IMR-90 (cell line): Measurements from ENCODE around the gene ATP1A4. TPM values are rescaled to one million over a fixed set of nuclear protein-coding genes. Genes with fewer than 3 reads are reported as not detected.

Experiments
- ATAC-seq: fragments of 200-7000 bp; cut with Tn5 transposase; 2 replicates; pipeline ENCODE4 v1.9.1; 2020; ENCODE audit warnings: low read depth, mild to moderate bottlenecking, moderate library complexity
- BruUV-seq: library from RNA; stranded (reverse); fragments of 400-500 nt; replicated peaks from 2 replicates; lab custom pipeline; 2021; lab: Mats Ljungman, UMichigan
- CTCF ChIA-PET: fragments of 300-600 bp; formaldehyde crosslinking; extraction: SDS; loops from one replicate; lab custom pipeline; 2021; ENCODE audit warnings: antibody characterized with exemption; lab: Yijun Ruan, JAX
- POLR2A ChIA-PET: fragments of 300-600 bp; sonication (Branson Sonifier 250); formaldehyde crosslinking; loops from one replicate; lab custom pipeline; 2022; ENCODE audit warnings: antibody characterized with exemption; ENCODE audit not compliant: unreplicated experiment; lab: Charles Lee
- DNase-seq: peaks from one replicate; pipeline ENCODE4 v3.0.0; 2013
- H2AFZ ChIP-seq: replicated peaks from 2 replicates; pipeline ENCODE3; 2013; ENCODE audit warnings: low read length, mild to moderate bottlenecking; ENCODE audit not compliant: poor library complexity
- H2AK5ac ChIP-seq: 2 replicates; pipeline ENCODE4 v1.6.1; 2013; ENCODE audit warnings: low read depth, low read length, inconsistent platforms
- H2AK9ac ChIP-seq: replicated peaks from 2 replicates; pipeline ENCODE3; 2013; ENCODE audit warnings: mild to moderate bottlenecking, low read depth, low read length, moderate library complexity; ENCODE audit not compliant: poor library complexity
- H2BK120ac ChIP-seq: 2 replicates; pipeline ENCODE4 v1.6.1; 2013; ENCODE audit warnings: low read depth, low read length, inconsistent platforms
- H2BK15ac ChIP-seq: 3 replicates; pipeline ENCODE4 v1.6.1; 2013; ENCODE audit warnings: low read depth, low read length, inconsistent platforms
- H2BK20ac ChIP-seq: 2 replicates; pipeline ENCODE4 v1.6.1; 2013; ENCODE audit warnings: low read depth, mild to moderate bottlenecking, inconsistent platforms, low read length, moderate library complexity
- H2BK5ac ChIP-seq: 2 replicates; pipeline ENCODE4 v1.6.1; 2013; ENCODE audit warnings: mild to moderate bottlenecking, low read depth, low read length, inconsistent platforms; ENCODE audit not compliant: poor library complexity, severe bottlenecking
- H3K14ac ChIP-seq: replicated peaks from 2 replicates; pipeline ENCODE4 v1.6.1; 2013; ENCODE audit warnings: low read depth, low read length, inconsistent platforms
- H3K18ac ChIP-seq: 2 replicates; pipeline ENCODE4 v1.6.1; 2013; ENCODE audit warnings: low read depth, low read length, control low read depth
- H3K23ac ChIP-seq: 2 replicates; pipeline ENCODE4 v1.6.1; 2013; ENCODE audit warnings: low read depth, low read length, inconsistent platforms
- H3K27ac ChIP-seq: 2 replicates; pipeline ENCODE4 v1.5.1; 2013; ENCODE audit warnings: mild to moderate bottlenecking, control low read depth, low read length; ENCODE audit not compliant: insufficient read depth
- H3K27me3 ChIP-seq: 2 replicates; pipeline ENCODE4 v1.6.1; 2013; ENCODE audit warnings: low read length; ENCODE audit not compliant: control insufficient read depth, insufficient read depth
- H3K36me3 ChIP-seq: 2 replicates; pipeline ENCODE4 v1.6.1; 2013; ENCODE audit warnings: low read length, mixed read lengths; ENCODE audit not compliant: control insufficient read depth, insufficient read depth
- H3K4ac ChIP-seq: 2 replicates; pipeline ENCODE4 v1.6.1; 2013; ENCODE audit warnings: low read depth, low read length, inconsistent platforms
- H3K4me1 ChIP-seq: 2 replicates; pipeline ENCODE4 v1.6.1; 2013; ENCODE audit warnings: low read length, mixed read lengths; ENCODE audit not compliant: control insufficient read depth, insufficient read depth
- H3K4me2 ChIP-seq: 2 replicates; pipeline ENCODE4 v1.6.1; 2013; ENCODE audit warnings: low read depth, mild to moderate bottlenecking, control low read depth, low read length, moderate library complexity
- H3K4me3 ChIP-seq: 2 replicates; pipeline ENCODE4 v1.5.1; 2013; ENCODE audit warnings: low read depth, mild to moderate bottlenecking, control low read depth, low read length, moderate library complexity; ENCODE audit not compliant: insufficient read depth
- H3K56ac ChIP-seq: 2 replicates; pipeline ENCODE4 v1.6.1; 2013; ENCODE audit warnings: low read length, inconsistent platforms; ENCODE audit not compliant: insufficient read depth; ENCODE audit errors: extremely low read depth
- H3K79me1 ChIP-seq, 2 experiments: 2 replicates each; pipeline ENCODE4 v1.6.1; 2013; ENCODE audit warnings: low read length in 2 of 2, inconsistent platforms in 1 of 2, low read depth in 1 of 2
- H3K9ac ChIP-seq: 2 replicates; pipeline ENCODE4 v1.6.1; 2013; ENCODE audit warnings: low read depth, low read length, control low read depth
- H3K9me1 ChIP-seq: 2 replicates; pipeline ENCODE4 v1.6.1; 2013; ENCODE audit warnings: low read length, inconsistent platforms; ENCODE audit not compliant: insufficient read depth
- H3K9me3 ChIP-seq: 2 replicates; pipeline ENCODE4 v1.6.1; 2013; ENCODE audit warnings: low read length; ENCODE audit not compliant: control insufficient read depth, insufficient read depth
- H4K20me1 ChIP-seq: 2 replicates; pipeline ENCODE4 v1.6.1; 2013; ENCODE audit warnings: low read length, inconsistent platforms; ENCODE audit not compliant: insufficient read depth
- H4K5ac ChIP-seq: 2 replicates; pipeline ENCODE4 v1.6.1; 2013; ENCODE audit warnings: mild to moderate bottlenecking, low read depth, low read length, control low read depth
- H4K8ac ChIP-seq, 2 experiments: 2 replicates each; pipeline ENCODE4 v1.6.1; 2013; ENCODE audit warnings: low read depth in 2 of 2, low read length in 2 of 2, control low read depth in 1 of 2, inconsistent platforms in 1 of 2
- H4K91ac ChIP-seq: 2 replicates; pipeline ENCODE4 v1.6.1; 2013; ENCODE audit warnings: low read depth, low read length, inconsistent platforms; ENCODE audit not compliant: insufficient read depth
- BHLHE40 ChIP-seq: fragments of 150-350 bp; IDR thresholded peaks from 2 replicates; pipeline ENCODE4 v1.6.1; 2016; ENCODE audit warnings: mild to moderate bottlenecking, low read depth, low read length
- CEBPB ChIP-seq: IDR thresholded peaks from 2 replicates; pipeline ENCODE4 v1.6.1; 2012; ENCODE audit warnings: low read depth, low read length, improper control_type of control experiment
- CHD1 ChIP-seq: IDR thresholded peaks from 2 replicates; pipeline ENCODE4 v1.6.1; 2012; ENCODE audit warnings: low read depth, low read length, improper control_type of control experiment
- FOS ChIP-seq: fragments of 150-350 bp; IDR thresholded peaks from 2 replicates; pipeline ENCODE4 v1.6.1; 2016; ENCODE audit warnings: low read depth, low read length
- MXI1 ChIP-seq: IDR thresholded peaks from 2 replicates; pipeline ENCODE4 v1.6.1; 2012; ENCODE audit warnings: low read depth, mild to moderate bottlenecking, low read length, moderate library complexity, borderline replicate concordance
- NFE2L2 ChIP-seq: fragments of 150-350 bp; IDR thresholded peaks from 2 replicates; pipeline ENCODE4 v1.6.1; 2016; ENCODE audit warnings: low read depth, mild to moderate bottlenecking, low read length
- POLR2A ChIP-seq: IDR thresholded peaks from 2 replicates; pipeline ENCODE4 v1.6.1; 2012; ENCODE audit warnings: mild to moderate bottlenecking, low read depth, low read length
- RAD21 ChIP-seq: IDR thresholded peaks from 2 replicates; pipeline ENCODE4 v1.6.1; 2012; ENCODE audit warnings: low read length, improper control_type of control experiment
- RFX5 ChIP-seq: IDR thresholded peaks from 2 replicates; pipeline ENCODE4 v1.8.0; 2012; ENCODE audit warnings: low read depth, mild to moderate bottlenecking, low read length, moderate library complexity
- WGBS, 2 experiments: methylation state at CpG; one replicate each; pipeline versions ENCODE4 v1.1.5 to v1.1.7; 2013; ENCODE audit warnings: missing lambda C conversion rate in 2 of 2; ENCODE audit not compliant: insufficient read length in 1 of 2; ENCODE audit errors: extremely low coverage in 2 of 2; 5-methylcytosine and 5-hydroxymethylcytosine counted together
- dilution Hi-C: fragments of 300-500 bp; cut with HindIII; formaldehyde crosslinking; loops from one replicate; pipeline ENCODE4 v1.14.3; 2018; ENCODE audit warnings: low sequenced_read_pairs; ENCODE audit not compliant: unreplicated experiment
- in situ Hi-C: fragments of 300-500 bp; cut with MboI; formaldehyde crosslinking; loops from 3 replicates; pipeline ENCODE4 v1.14.3; 2019; ENCODE audit warnings: low sequenced_read_pairs, inconsistent platforms, mixed read lengths
- intact Hi-C: fragments of 100-400 bp; cut with micrococcal nuclease; formaldehyde crosslinking; loops from 2 replicates; pipeline ENCODE4 v1.10.0; 2022
- polyA plus RNA-seq, 3 experiments: library from polyadenylated mRNA; depleted of rRNA; stranded (reverse); fragments of >200 nt; gene quantifications; 2 replicates each; pipeline ENCODE4 v1.2.3, GENCODE V29; 2012; ENCODE audit warnings: low replicate concordance in 1 of 3
- total RNA-seq: library from RNA; depleted of rRNA; stranded (reverse); fragments of >200 nt; gene quantifications from 2 replicates; pipeline ENCODE4 v1.2.3, GENCODE V29; 2012
- TF ChIP-seq, protein P1 (sequence below): fragments of 150-350 bp; IDR thresholded peaks from 2 replicates; pipeline ENCODE4 v1.6.1; 2017; ENCODE audit warnings: mild to moderate bottlenecking, antibody characterized with exemption, low read length, low read depth
- TF ChIP-seq, protein P2 (sequence below): conservative IDR thresholded peaks from 2 replicates; pipeline ENCODE4 v1.5.1; 2012; ENCODE audit warnings: mild to moderate bottlenecking, low read depth, low read length, improper control_type of control experiment

ATP1A4 gene
- total and polyA plus RNA-seq, 2 of the 4 experiments (the other 2 are of a cell fraction) = not detected

DNA sequence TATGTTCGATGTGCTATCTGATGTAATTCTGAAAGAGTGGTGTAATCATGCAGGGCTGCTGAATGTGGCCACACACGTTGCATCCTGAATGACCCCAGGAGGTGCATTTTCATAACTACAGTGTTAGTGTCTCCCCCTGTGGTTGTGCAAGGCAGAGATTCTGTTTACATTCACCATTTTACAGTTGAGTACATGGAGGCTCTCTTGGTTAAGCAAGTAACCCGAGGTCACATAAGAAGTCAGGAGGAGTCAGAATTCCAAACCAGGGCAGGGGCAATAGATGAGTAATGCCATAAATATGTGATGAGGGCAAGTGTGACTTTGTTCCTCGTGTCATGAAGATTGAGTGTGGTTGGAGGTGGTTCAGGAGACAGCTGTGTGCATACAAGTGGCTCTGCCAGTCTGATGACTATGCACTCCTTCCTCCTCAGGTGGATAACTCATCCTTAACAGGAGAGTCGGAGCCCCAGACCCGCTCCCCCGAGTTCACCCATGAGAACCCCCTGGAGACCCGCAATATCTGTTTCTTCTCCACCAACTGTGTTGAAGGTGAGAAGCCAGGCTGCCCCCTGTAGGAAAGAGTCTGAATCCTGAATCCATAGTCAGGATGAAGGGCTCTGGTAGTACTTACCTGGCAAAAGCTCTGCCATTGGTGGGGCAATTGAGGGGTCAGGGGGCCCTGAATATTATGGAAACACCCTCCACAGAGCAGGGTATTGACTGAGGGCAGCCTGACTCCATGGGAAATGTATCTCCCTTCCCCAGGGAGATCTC, 26.5 kb upstream of the ATP1A4 start (continued):
- TF ChIP-seq, protein P1, sequence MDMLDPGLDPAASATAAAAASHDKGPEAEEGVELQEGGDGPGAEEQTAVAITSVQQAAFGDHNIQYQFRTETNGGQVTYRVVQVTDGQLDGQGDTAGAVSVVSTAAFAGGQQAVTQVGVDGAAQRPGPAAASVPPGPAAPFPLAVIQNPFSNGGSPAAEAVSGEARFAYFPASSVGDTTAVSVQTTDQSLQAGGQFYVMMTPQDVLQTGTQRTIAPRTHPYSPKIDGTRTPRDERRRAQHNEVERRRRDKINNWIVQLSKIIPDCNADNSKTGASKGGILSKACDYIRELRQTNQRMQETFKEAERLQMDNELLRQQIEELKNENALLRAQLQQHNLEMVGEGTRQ = peak; percentile 26; the same call in 1 of the 2 replicates

DNA sequence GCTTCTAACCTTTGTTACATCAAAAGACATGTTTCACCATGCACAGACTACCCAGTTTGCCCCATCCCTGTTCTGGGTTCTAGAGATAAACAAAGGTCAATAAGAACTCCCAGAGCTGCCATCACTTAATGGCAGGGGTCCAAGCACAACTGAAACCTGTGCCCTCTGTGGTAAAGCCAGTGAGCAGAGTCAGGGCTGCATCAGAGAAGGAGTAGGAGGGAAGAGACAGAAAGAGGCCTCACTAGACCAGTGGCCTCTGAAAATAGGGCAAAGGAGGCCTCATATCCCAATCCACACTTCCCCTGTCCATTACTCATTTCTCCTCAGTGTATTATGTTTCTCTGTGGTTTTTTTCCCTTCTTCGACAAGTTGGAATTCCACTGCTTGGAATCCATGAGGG, 25.7 kb upstream of the ATP1A4 start:
- Histone ChIP-seq H3K27ac (peak overlapping the region; percentile 21; the same call in 1 of the 2 replicates), H3K27me3 (peaks cover 2% of the 10 kb centered on the region), H3K9me1 (peaks cover 26% of the 10 kb centered on the region), H3K79me1 (no peaks in the 10 kb centered on the region), H3K23ac (0 out of 2 replicates have a peak overlapping the region, but pooled peaks have one; percentile 42), H2AFZ (no peak overlapping the region), H3K18ac (0 out of 2 replicates have a peak overlapping the region, but pooled peaks have one; percentile 4), H3K4me1 (peaks cover 17% of the 10 kb centered on the region), H4K5ac (0 out of 2 replicates have a peak overlapping the region, but pooled peaks have one; percentile 10), H4K8ac (peak overlapping the region; percentile 10 to 56; a peak in 3 of 4 replicates), H2AK9ac (no peak overlapping the region), H3K56ac (no peak overlapping the region), H2BK20ac (peak overlapping the region; percentile 81), H3K4me2 (no peak overlapping the region), H2BK5ac (peak overlapping the region; percentile 43), H4K91ac (peak overlapping the region; percentile 29), H3K9ac (no peak overlapping the region), H3K14ac (peak overlapping the region; percentile 88), H3K36me3 (no peaks in the 10 kb centered on the region), H2AK5ac (peak overlapping the region; percentile 25; the same call in 1 of the 2 replicates), H3K9me3 (no peaks in the 10 kb centered on the region), H3K4me3 (no peak overlapping the region), H2BK15ac (peak overlapping the region; percentile 24; the same call in 1 of the 3 replicates), H3K4ac (peak overlapping the region; percentile 89), H2BK120ac (peak overlapping the region; percentile 82), H4K20me1 (no peaks in the 10 kb centered on the region)
- BruUV-seq = no TSS peak
- no peak for ATAC-seq
- intact Hi-C loops (no loop called here), in situ Hi-C loops (no loop called here), dilution Hi-C loops (no loop called here)
- POLR2A ChIA-PET = no interaction called here
- CTCF ChIA-PET = interaction anchor here (0.7 to 1.9 kb wide), 3 partner anchors 21 to 117 kb away, joined by 3 to 7 read pairs (median 3); no protein-coding TSS in a partner anchor
- no CpG with 5 or more reads among the region's 1 CpG for WGBS, 2 experiments
- peak; percentile 52 for DNase-seq
- TF ChIP-seq POLR2A (no peak), NFE2L2 (no peak), MXI1 (no peak), CEBPB (no peak), RAD21 (no peak), RFX5 (no peak), CHD1 (no peak), FOS (no peak), BHLHE40 (no peak)
- TF ChIP-seq, protein P2, sequence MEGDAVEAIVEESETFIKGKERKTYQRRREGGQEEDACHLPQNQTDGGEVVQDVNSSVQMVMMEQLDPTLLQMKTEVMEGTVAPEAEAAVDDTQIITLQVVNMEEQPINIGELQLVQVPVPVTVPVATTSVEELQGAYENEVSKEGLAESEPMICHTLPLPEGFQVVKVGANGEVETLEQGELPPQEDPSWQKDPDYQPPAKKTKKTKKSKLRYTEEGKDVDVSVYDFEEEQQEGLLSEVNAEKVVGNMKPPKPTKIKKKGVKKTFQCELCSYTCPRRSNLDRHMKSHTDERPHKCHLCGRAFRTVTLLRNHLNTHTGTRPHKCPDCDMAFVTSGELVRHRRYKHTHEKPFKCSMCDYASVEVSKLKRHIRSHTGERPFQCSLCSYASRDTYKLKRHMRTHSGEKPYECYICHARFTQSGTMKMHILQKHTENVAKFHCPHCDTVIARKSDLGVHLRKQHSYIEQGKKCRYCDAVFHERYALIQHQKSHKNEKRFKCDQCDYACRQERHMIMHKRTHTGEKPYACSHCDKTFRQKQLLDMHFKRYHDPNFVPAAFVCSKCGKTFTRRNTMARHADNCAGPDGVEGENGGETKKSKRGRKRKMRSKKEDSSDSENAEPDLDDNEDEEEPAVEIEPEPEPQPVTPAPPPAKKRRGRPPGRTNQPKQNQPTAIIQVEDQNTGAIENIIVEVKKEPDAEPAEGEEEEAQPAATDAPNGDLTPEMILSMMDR = no peak
